Stomach (tissue), 4 donors: ENCODE data around the gene MXD4.

Experiments used
- POLR2A ChIP-seq, 4 donors: fragments of 450-650 bp; IDR thresholded peaks; one replicate each; pipeline ENCODE4 v1.6.1; 2016; ENCODE audit warnings: antibody characterized with exemption in 4 of 4, control low read depth in 2 of 4, mild to moderate bottlenecking in 1 of 4, moderate library complexity in 1 of 4
- TF ChIP-seq, protein P1 (sequence below), 7 experiments: fragments of 450-650 bp in 4 of 7; fragments of 200-600 bp in 3 of 7; sonication (generic) in 3 of 7; IDR thresholded peaks; one replicate each; pipeline ENCODE4 v1.5.1; 2016 to 2019; ENCODE audit warnings: antibody characterized with exemption in 7 of 7, control low read depth in 2 of 7, mild to moderate bottlenecking in 1 of 7

DNA sequence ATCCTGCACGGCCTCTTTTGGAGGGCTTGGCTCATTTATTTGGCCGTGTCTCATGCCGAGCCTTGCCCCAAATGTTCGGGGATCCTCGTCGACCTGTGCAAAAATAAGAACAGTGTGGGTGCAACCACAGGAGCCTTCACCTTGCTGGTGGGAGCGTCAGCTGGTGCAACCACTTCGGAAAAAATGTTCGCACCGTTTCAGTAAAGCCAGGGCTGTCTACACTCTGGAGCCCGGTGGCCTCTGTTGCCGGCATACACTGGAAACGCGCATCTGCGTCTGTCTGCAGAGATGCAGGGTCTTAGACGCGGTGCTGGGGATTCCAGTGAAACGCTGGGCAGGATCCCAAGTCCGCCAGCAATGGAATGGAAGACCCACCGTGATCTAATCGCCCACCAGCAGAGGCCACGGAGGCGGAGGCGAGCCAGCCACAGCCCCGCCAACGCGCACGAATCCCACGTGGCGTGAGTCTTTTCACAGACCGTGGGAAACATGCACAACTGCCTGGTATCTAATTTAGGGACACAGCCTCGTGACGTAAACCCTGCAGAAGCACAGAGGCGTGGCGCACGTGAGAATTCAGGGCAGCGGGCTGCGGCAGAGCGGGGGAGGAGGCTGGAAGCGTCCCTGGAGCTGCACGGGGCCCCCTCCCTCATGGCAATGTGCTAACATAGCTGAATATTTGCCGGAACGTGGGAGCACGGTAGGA is 13.8 kb upstream of the MXD4 start:
- TF ChIP-seq, protein P1, sequence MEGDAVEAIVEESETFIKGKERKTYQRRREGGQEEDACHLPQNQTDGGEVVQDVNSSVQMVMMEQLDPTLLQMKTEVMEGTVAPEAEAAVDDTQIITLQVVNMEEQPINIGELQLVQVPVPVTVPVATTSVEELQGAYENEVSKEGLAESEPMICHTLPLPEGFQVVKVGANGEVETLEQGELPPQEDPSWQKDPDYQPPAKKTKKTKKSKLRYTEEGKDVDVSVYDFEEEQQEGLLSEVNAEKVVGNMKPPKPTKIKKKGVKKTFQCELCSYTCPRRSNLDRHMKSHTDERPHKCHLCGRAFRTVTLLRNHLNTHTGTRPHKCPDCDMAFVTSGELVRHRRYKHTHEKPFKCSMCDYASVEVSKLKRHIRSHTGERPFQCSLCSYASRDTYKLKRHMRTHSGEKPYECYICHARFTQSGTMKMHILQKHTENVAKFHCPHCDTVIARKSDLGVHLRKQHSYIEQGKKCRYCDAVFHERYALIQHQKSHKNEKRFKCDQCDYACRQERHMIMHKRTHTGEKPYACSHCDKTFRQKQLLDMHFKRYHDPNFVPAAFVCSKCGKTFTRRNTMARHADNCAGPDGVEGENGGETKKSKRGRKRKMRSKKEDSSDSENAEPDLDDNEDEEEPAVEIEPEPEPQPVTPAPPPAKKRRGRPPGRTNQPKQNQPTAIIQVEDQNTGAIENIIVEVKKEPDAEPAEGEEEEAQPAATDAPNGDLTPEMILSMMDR (IDR thresholded peaks at IDR 0.05) = no peak
- TF ChIP-seq POLR2A (IDR thresholded peaks at IDR 0.05) = no peak
